Amniotic epithelial cell (primary cell): ENCODE data around the gene EARS2.
"Not testable (repeated sequence)": the region's sequence is repeated elsewhere in the genome, so short reads cannot be mapped to it uniquely, and the experiment has no call there.

Experiments used
- DNase-seq: peaks from one replicate; pipeline ENCODE4 v3.0.0-alpha.2; 2010; ENCODE audit warnings: low read depth

EARS2 gene

DNA sequence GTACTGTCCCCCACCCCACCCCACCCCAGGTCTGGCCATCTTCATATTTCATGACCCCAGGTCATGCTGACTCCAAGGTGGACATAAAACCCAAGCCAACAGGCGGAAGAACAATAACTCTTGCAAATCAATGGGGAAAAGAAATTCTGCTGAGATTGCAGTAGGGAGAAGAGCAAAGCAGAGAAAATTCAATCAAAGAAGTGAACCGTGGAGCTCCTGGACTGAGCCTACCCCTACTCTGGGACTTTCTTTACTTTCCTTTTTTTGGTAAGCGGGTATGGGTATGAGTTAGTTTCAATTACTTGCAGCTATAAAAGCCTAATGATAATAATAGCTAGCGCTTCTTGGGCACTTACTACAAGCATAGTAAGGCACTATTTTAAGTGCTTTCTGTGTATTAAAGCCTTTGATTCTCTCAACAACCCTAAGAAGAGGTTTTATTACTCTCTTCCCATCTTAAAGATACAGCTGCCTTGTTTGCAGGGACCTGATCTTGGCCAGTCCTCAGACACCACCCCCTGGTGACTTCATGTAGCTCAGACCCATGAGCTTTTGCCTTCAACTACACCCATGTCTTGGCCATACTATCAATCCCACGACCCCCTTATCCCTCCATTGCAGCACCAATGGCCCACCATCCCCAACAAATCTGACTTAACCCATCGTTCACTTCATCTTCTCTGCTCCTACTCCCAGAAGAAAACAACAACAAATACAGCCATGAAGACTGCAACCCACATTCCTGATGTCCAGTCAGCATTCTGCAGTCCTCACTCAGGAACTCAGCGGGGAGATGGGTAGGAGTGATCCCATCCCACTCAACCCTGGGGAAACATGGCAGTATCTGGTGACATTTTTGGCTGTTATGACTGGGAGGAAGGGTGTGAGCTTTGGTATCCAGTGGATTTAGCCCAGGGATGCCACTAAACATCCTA, 51.2 kb downstream of the EARS2 start:
- DNase-seq, result no peak

- DNase-seq, result no peak
Measured at GRCh38 chr16:23505180-23505665, 51.9 kb downstream of the EARS2 start.

DNA sequence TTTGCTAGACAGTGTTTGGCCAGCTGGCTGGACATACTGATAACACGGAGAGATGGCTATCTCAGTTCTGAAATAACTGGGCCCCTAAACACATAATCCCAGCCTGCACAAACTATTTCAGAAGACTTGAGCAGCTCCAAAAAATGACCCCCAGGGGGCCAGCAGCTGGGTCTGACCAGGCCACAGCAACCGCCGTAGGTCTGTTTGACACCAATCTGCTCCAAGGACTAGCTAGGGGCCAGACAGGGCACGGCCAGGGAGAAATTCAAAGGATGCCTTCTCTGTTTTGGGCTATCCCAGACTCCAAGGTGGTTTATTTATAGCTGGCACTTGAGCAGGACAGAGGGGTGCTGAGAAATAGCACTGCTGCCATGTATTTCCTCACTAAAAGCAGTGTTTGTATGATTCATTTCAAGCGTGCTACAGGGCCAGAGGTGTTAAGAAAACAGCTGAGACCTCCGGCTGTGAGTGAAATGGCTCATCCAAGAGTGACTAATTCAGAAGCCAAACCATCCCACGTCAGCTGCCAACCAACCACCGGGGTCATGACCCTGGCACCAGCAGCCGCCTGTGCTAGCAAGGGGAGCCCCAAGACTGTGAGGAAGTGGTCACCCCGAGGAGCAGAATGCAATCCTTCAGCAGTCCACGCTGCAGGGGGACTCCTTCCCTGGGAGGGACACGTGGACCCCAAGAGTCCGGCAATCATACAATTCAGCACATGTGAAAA, 52.5 kb downstream of the EARS2 start:
- peak; percentile 93 for DNase-seq

GRCh38 chr16:23504076-23504452, 53.1 kb downstream of the EARS2 start:
- peak; percentile 82 for DNase-seq

GRCh38 chr16:23502466-23502865, 54.7 kb downstream of the EARS2 start:
- DNase-seq, result no peak

- no peak for DNase-seq
Measured at GRCh38 chr16:23501291-23501690, 55.9 kb downstream of the EARS2 start.

- DNase-seq, result no peak
Measured at GRCh38 chr16:23500862-23501225, 56.3 kb downstream of the EARS2 start.

DNA sequence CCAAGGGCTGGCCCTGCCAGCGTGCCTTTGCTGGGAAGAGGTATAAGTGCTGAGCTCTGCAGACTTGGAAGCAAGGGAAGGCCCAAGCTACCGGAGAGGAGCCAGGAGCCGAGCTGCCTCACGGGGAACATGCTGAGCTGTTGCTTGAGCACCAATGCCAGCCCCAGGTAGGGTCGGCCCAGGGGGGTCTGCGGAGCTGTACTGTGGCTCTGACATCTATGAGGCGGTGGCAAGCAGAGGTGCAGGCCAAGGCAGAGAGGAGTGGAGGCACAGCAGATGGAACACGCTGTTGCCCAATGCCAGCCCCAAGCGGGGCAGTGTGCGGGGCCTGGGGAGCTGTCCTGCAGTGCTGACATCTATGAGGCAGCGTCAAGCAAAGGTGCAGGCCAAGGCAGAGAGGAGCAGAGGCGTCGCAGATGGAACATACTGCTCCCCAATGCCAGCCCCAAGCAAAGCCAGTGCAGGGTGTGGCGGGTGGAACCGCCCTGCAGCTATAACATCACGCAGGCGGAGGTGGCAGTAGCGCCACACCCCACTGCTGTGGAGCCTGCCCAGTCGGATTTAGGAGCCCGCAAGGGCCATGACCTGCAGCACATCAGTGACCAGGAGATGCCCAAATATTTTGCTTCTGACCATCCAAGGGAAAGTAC, 56.8 kb downstream of the EARS2 start:
- DNase-seq, result no peak

DNA sequence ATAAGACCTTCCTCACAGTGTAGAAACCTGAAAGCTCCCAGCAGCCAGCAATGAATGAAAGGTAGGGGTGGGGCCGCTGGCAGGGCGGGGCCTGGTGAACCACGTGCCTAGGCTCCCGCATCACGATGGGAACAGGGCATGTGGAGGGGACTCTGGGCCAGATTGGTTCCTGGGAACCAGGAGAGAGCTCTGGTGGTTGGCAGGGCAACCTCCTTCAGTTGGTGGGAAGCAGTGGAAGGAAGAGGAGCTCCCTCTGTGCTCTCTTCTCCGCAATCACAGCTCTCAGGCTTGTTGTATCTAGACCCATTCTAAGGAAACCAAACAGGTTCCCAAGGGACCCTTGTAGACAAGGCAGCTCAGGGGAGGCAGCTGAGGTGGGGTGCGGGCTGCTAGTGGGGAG, 57.3 kb downstream of the EARS2 start:
- no peak for DNase-seq

DNA sequence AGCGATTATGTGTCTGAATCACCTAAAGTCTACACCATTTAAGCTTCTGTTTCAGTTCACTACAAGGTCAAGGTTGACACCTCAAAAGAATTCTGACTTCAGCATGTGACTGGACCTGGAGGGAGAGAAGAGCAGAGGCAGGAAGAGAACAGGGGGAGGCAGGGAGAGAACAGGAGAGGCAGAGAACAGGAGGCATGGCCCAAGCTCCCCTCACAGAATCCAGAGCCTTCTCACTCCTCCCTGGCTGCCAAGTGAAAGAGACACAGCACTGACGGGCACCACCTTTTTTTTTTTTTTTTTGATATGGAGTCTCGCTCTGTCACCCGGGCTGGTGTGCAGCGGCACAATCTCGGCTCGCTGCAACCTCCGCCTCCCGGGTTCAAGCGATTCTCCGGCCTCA, 58.3 kb downstream of the EARS2 start:
- no peak for DNase-seq

GRCh38 chr16:23497543-23497868, 59.6 kb downstream of the EARS2 start:
- no peak for DNase-seq

DNA sequence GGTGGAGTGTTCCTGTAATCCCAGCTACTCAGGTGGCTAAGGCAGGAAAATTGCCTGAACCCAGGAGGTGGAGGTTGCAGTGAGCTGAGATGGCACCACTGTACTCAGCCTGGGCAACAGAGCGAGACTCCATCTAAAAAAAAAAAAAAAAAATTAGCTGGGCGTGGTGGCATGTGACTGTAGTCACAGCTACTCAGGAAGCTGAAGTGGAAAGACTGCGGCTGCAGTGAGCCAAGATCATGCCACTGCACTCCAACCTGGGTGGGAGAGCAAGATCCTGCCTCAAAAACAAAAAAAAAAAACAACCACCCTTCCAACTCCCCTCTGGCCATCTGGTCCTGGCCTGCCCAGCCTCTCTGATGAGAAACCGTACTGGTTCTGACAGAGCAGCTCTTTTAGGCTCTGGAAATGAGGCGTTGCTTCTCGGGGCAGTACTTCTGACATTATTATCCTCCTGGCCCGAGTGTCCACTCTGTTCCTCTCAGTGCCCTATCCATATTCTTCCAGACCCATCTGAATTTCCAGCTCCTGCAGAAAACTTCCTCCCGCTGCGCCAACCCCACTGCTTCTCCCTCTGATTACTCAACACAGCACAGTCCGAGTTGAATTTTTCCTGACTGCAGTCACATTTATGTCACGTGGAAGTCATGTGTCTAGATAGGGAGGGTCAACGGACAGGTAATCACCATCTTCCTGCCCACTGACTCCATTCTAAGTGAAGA, 60.2 kb downstream of the EARS2 start:
- DNase-seq, result peak; percentile 82

- no peak for DNase-seq
Measured at GRCh38 chr16:23495671-23496070, 61.5 kb downstream of the EARS2 start.

DNA sequence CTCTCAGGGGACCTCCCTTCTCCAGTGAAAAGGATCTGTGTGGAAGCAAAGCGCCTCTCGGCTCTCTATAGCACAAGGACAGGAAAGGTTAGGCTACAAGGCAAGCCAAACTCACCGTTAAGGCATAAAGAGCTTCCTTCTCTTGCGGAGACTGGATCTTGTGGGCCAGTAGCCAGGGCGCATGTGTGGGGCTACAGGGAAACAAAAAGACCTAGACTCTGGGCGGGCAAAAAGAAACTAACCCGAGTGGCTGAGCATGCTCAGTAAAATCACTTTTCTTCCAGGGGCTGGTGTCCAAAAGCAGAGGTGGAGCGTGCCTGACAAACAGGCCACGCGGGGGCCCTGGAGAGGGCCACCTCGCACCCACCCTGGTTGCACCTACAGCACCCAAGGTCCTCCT, 63.0 kb downstream of the EARS2 start:
- no peak for DNase-seq

DNA sequence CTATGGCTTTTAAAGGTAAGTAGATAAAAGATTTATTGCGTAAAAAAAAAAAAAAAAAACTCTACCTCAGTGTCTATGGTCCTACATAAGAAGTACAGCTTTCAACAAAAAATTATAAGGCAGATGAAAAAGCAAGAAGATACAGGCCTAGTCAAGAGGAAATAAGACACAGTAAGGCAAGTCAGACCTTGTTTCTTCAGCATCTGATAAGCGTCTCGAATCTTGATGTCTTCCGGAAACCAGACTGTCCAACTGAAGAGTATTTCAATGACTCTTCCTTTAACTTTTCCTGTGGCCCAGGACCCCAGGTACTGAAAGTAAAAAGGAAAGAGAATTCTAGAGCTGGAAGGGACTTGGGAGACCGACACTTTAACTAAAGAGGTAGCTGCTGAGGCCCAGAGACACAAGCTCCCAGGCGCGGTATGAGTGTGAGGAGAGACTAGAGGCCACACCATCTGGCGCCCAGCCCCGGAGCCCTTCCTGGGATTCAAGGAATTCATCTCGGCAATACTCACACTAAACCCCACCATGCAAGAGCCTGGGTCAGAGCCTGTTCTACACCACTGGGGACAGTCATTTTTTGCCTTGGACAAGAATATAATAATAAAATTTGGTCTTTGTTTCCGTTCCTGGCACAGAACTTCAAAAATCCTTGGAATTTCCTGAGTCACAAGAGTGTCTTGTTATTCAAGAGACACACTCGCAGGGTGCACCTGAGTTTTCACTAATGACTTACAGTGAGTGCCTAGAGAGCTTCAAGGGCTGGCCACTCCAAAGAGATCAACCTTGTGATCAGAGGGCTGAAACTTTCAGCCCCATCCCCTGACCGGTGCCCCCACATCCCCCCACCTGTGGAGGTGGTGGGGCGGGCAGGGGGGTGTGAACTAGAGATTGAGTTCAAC, 65.4 kb downstream of the EARS2 start:
- DNase-seq, result peak; percentile 33

DNA sequence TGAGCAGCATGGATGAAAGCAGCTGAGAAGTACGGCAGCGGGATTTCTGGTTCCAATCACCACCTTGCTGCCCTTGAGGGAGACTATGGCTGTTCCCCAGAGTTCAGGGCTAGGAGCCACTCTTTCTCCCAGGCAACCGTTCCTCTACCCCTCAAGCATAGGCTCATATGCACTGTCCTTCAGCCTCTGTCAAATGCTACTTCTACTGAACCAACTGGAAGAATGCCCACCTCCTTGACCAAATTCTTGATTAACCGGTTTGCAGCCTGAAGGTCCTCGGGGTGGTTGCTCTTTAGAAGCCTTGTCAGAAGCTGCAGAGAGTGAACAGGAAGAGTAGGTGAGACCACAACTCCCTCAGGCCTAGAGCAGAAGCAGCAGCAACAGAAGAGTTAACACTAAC, 70.7 kb downstream of the EARS2 start:
- no peak for DNase-seq

- no peak for DNase-seq
Measured at GRCh38 chr16:23485841-23486240, 71.3 kb downstream of the EARS2 start.

- no peak for DNase-seq
Measured at GRCh38 chr16:23485257-23485614, 71.9 kb downstream of the EARS2 start.

GRCh38 chr16:23484510-23485256, 72.5 kb downstream of the EARS2 start:
- no peak for DNase-seq

DNA sequence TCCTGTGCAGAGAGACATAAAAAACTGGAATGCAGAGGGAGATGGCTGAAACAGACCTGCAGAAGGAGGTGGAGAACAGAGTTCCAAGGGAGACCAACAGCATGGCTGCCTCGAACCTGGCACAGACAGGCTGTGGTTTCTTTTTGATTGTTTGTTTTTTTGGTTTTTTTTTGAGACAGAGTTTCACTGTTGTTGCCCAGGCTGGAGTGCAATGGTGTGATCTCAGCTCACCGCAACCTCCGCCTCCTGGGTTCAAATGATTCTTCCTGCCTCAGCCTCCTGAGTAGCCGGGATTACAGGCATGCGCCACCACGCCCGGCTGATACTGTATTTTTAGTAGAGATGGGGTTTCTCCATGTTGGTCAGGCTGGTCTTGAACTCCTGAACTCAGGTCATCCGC, 73.7 kb downstream of the EARS2 start:
- DNase-seq, result not testable (repeated sequence)

DNA sequence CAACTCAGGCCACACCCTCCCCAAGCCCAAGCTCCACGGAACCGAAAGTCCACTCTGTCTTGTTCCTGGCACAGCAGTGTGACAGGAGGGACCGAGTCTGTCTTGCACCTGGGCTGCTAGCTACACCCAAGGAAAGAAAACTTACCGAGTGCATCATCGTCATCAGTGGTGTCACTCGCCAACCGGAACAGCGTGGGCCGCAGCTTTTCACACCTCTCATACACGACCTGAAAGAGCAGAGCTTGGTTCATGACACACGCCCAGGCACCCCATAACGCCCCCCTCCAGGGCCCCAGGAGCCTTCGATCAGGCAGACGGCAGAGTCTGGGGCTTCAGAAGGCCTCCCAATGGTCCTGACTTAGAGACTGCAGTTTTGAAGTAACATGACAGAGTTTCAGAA, 74.4 kb downstream of the EARS2 start:
- DNase-seq, result no peak
